Measurements from ENCODE around the gene USHBP1.

- TF ChIP-seq CTCF (IDR thresholded peaks at IDR 0.05; ENCODE audit: low read depth, low read length) (no peak), MAX (IDR thresholded peaks at IDR 0.05; ENCODE audit: low read depth, low read length) (no peak), POLR2A (IDR thresholded peaks at IDR 0.05; ENCODE audit: extremely low read depth, insufficient read length) (no peak)
Observed at GRCh38 chr19:17227798-17228367, 36.7 kb downstream of the USHBP1 start.

Data from NB4 (cell line).